Fibroblast of skin of back (primary cell): ENCODE measurements around the gene S100A5.
A peak's percentile ranks its signal among the peaks of the same experiment; 100 is the strongest.
"Not testable (repeated sequence)": the region's sequence is repeated elsewhere in the genome, so short reads cannot be mapped to it uniquely, and the experiment has no call there.

Experiments
- DNase-seq: peaks from one replicate; pipeline ENCODE4 v3.0.0-alpha.2; 2013

S100A5 gene

DNA sequence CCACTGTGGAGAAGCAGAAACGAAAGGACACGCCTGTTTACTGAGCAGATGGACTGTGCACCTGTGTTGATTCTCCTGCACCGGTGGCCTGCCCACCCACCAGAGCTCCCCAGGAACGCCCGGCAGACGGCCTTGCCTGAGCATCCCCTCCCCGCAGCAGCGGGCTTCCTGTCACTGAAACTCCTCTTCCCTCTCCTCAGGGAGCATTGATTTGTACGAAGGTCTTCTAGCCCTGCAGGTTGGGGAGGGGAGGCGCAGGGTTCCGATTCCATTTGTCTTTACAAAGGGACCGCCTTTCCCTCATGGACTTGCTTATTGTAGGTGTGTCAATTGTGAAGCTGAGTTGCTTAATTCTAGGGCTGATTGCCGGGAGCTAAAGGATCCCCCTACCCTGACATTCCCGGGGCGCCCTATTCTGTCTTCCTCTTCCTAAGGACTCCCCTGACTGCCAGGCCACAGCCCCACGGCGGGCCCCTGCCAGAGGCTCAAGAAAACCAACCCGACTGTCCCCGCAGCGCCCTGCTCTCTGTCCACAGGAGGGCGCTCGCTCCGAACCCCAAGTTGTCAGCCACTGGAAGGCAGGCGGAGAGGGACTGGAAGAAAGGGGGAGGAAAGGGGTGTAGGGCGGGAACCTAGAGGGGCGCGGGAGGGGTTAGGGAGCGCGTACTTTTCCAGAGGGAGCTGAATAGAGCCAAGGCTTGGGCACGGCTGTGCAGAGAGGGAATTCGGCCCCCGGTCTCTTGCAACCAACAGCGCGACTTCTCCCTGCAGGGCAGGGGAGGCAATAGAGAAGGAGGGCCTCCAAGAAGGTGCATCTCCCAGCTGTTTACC is 7.8 kb downstream of the S100A5 start:
- peak; percentile 88 for DNase-seq

DNA sequence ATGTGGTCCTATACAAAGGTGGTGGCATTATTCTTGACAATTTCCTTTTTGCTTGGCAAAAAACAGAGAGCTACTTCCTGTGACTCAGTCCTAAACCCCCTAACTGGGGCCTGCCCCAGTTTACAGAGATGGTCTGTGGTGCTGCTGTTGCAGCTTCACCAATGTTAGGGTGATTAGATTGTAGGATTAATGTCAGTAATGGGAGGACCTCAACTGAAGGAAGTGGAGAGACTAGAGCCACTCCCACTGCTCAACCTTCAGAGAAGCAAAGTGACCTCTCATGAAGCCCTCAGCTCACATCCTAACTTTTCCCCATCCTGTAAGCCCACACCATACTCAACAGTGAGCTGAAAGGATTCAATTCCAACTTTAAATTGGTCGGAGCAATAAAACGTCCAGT is 8.6 kb downstream of the S100A5 start:
- DNase-seq = no peak

DNA sequence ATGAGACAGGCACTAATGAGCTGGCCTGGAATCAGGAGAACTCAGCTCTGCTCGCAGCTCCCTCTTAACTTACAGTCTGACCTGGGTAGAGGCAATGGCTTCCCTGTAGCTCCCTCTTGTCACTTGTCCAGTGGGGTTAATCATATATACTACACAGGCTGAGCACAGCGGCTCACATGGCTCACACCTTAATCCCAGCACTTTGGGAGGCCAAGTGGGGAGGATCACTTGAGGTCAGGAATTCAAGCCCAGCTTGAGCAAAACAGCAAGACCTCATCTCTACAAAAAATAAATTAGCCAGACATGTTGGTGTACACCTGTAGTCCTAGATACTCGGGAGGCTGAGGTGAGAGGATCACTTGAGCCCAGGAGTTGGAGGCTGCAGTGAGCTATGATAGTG is 9.1 kb downstream of the S100A5 start:
- DNase-seq = no peak

DNA sequence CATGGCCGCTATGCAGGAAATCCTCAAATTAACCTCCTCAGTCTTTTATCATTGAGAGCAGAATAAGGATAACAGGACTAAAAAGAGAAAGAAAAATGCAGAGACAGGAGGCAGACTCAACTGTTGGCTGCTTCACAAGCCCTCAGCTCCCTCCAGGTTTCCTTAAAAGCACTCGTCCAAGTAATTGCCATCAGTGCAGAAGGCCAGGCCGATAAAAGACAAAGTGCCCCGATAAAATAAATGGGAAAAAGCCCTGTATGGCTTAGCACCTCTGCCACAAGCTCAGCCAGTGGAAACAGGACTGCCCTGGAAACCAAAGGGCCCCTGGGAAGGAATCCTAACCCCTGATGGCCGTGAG is 13.1 kb downstream of the S100A5 start:
- no peak for DNase-seq

DNA sequence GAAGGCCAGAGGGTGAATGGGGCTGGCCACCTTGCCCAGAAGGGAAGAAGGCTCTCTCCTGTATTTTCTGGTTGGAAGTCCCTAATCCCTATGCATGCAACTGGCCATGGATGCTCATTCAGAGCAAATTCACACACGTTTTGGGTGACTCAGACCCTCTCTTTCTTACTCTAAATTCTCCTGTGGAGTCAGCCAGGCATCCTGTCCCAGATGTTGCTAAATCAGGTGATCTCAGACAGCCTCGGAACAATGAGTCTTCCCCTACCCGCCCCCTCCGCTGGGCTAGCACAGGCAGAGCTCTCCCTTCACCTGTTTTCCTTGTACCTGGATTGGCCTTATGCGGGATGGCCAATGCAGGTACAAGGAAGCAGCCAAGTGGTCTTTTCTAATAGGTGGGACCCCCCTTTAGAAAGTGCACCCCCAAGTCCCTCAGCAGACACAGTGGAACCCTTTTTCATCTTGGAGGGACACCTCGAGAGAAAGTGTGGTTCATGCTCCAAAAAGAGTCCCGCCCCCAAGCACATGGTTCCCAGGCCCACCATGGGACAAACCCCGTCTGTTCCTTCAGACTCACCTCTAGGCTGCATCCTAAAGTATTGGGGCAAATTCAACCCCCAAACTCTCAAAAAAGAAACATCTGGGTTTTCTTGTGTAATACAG is 13.6 kb downstream of the S100A5 start:
- no peak for DNase-seq

DNA sequence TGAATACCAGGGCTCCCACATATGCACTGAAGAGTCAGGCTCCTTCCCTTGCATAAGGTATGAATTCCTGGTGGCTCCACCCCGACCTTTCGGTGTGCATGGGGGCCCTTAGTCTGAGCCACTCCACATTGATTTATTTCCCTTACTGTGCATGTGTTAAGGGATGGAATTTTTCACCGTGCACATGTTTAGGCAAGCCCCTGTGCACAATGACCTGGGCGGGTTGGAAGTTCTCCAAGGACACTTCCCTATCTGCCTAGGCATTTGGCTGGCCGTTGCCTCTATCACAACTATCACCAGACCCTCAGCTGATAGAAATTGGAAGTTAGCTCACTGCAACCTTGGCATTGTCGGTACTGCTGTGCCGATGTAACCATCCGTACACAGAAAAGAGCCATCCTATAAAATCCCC is 14.6 kb downstream of the S100A5 start:
- no peak for DNase-seq

DNA sequence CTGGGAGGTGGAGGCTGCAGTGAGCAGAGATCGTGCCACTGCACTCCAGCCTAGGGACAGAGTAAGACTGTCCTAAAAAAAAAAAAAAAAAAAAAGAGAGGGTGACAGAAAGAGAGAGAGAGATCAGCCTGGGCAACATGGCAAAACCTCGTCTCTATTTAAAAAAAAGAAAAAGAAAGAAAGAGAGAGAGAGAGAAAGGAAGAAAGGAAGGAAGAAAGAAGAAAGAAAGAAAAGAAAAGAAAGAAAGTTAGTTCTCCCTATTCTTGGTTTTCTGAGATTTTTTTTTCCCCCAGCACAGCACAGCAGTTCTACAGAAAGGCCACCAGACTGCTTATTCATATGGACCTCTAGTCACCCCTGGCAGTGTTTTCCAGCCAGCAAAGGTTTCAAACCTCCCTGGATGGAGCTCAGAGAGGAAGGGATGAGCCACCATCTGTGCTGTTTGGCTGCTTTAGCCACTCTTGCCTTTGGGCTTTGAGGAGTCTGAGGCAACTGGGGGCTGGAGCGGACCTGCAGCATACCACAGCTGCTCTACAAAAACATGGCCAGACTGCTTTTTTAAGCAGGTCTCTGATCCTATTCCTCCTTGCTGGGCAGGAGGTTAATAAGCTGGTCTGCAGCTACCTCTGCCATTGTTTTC is 15.5 kb downstream of the S100A5 start:
- no peak for DNase-seq

DNA sequence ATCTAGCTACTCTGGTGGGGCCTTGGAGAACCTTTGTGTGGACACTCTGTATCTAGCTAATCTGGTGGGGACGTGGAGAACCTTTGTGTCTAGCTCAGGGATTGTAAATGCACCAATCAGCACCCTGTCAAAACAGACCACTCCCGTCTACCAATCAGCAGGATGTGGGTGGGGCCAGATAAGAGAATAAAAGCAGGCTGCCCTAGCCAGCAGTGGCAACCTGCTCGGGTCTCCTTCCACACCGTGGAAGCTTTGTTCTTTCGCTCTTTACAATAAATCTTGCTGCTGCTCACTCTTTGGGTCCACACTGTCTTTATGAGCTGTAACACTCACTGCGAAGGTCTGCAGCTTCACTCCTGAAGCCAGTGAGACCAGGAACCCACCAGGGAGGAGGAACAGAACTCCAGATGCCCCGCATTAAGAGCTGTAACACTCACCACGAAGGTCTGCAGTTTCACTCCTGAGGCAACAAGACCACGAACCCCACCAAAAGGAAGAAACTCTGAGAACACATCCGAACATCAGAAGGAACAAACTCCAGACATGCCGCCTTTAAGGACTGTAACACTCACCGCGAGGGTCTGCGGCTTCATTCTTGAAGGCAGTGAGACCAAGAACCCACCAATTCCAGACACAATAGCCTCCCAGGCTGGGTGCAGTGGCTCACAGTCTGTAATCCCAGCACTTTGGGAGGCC is 18.2 kb downstream of the S100A5 start:
- DNase-seq = not testable (repeated sequence)

DNA sequence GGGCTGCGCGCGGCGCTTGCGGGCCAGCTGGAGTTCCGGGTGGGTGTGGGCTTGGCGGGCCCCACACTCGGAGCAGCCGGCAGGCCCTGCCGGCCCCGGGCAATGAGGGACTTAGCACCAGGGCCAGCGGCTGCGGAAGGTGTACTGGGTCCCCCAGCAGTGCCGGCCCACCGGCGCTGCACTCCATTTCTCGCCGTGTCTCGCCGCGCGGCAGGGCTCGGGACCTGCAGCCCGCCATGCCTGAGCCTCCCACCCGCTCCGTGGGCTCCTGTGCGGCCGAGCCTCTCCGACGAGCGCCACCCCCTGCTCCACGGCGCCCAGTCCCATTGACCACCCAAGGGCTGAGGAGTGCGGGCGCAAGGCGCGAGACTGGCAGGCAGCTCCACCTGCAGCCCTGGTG is 18.9 kb downstream of the S100A5 start:
- not testable (repeated sequence) for DNase-seq

DNA sequence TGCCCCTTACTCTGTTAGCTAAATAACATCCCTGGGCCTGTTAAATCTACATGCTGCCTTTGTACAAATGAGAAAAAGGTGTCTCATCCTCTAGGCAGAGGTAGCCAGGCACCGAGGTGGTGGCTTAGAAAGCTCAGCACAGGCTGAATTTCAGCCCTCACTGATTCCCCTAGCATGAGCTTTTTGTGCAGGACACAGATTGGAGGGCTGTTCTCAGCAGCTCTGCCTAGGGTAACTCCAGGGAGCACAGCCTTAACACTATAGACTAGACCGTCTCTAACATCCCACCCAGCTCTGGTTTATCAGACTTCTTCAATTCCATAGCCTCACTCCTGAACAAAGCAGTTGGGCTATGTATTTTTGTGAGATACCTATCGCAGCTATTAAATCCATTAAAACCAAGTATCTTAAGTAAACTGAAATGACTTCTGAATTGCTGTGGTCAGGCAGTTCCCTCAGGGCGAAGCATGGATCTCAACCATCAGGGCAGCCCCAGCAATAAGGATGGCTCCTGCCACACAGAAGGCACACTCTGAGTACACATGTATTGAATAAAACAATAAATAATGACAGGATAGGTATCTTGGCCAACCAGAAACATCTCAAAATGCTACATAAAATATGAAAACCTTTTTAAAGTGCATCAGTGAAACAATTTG is 19.8 kb downstream of the S100A5 start:
- DNase-seq = no peak

DNA sequence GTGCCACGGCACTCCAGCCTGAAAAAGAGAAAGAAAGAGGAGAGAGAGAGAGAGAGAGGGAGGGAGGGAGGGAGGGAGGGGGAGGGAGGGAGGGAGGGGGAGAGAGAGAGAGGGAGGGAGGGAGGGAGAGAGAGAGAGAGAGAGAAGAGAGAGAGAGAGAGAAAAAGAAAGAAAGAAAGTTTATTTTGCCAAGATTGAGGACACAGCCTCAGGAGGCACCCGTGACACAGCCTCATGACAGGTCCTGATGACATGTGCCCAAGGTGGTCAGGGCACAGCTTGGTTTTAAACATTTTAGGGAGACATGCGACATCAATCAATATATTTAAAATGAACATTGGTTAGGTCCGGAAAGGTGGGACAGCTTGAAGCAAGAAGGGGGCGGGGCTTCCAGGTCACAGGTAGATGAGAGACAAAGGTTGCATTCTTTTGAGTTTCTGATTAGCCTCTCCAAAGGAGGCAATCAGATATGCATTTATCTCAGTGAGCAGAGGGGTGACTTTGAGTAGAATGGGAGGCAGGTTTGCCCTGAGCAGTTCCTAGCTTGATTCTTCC is 20.5 kb downstream of the S100A5 start:
- not testable (repeated sequence) for DNase-seq

DNA sequence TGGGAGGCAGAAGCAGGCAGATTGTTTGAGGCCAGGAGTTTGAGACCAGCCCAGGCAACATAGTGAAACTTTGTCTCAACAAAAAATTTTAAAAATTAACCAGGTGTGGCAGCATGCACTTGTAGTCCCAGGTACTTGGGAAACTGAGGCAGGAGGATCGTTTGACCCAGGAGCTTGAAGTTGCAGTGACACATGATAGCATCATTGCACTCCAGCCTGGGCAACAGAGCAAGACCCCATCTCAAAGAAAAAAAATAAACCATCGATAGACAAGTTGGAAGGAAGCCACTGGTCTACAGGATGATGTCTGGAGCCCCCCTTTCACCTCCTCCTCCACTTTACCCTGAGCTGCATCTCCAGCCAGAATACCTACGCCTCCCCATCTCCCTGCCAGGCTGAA is 21.5 kb downstream of the S100A5 start:
- no peak for DNase-seq

DNA sequence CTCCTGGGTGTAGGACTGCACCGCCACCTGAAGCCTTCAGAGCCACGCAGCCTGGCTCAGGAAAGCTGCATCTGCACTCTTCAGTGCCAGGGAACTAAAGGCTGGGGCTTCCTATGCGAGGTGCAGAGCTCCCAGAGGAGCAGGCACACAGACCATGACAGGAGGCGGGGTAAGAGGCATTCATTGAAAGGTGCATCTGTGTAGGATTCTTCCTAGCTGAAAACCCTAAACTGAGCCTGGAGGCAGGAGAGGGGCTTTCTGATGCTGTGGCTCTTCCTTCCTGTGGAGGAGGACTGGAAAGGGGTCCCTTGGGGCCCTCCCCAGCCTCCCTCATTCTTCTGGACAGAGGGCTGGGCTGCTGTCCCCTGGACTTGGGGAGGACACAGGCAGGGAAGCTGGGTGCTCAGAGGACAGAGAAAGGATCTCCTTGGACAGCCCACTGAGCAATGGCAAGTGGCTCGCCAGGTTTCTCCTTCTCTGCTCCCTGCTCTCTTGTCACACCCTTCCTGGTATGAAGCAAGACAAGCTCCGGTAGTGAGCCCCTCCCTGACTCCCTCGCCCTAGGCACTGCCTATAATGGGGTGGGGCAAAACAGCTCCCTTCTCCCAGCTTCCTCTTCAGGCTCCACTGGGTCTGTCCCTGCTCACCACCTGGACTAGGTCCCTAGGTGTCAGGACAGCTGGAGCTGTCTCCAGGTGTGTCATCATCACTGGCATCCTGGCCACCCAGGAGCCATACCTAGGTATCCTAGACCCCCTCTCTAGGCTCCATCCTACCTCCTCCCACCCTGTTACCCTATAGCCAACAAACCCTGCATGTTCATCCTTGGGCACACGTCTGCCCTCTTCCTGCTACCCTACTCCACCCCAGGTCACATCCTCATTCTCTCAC is 25.0 kb downstream of the S100A5 start:
- no peak for DNase-seq

DNA sequence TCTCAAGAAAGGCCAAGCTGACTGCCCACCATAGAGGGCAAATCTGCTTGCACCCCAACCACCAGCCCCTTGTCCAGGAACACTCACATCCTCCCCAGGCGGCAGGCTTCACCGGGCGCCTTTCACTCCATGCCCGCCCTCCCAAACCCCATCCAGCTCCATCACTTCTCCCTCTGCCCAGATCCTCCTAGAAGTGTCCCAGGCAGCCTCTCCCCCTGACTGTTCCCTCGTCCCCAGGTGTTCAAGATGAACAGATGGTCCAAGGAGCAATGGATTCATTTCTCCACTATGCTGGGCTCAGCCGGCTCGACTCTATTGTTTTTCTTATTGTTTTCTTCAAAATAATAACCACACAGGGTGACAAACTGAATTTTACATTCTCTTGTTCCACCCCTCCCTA is 27.1 kb downstream of the S100A5 start:
- DNase-seq = no peak

DNA sequence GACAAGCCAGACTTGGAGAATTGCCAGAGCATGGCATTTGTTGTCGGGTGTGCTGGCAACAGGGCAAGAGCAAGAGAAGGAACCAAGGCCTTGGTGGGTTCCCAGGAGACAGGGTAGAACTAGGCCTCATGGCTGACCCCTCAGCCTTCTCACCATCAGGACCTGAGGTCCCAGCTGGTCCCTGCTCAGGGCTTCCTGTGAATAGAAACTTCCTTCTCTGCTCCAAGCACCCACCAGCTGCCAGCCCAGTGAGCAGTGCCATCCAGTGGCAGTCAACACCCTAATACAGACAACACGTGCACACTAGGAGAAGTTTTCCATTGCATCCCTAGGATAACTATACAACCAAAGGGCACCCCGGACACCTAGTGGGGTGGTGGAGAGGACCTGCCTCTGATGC is 27.7 kb downstream of the S100A5 start:
- DNase-seq = no peak

DNA sequence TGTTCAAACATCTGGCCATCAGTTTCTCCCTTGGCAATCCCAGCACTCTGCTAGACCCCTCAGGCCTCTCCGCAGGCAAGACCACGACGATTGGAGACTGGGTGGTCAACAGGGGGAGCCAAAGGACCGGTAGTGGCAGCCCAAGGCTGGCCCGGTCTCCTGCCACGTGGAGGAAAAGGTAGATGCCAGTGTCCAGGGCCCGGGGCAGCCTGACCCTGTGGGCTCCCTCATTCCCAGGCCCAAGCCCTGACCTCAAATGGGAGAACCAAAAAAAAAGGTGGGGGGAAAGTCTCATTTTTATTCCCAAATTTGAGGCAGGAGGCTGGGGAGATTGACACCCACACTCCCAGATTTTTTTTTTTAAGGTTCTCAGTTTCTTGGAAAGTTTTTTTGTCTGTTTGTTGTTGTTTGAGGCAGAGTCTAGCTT is 29.7 kb downstream of the S100A5 start:
- peak; percentile 77 for DNase-seq

DNA sequence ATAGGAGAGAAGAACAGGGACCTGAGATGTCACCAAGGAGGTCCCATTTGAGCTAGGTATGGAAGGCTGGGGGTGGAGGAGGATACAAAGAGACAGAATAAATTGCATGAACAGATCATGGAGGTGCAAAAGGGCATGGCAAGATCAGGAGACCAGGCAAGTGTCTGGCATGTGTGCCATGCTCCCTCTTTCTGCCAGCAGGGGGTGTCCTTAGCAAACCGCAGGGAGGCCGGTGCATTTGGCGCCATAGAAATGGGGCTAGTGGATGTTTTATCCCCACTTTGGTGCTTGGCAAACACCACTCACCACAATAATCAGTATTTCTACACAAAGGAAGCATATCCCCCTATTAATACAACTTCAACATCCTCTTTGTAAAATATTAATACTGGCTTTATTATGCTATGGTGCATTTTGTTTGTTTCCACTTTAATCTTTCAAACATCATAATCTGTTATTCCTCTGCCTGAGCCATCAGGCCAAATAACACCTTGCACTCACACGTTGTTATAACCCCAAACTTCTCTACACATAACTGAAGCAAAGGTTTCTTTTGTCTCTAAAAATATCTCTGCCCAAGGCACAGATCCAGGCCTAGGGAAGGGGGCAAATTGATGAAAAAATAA is 30.9 kb downstream of the S100A5 start:
- peak; percentile 39 for DNase-seq

DNA sequence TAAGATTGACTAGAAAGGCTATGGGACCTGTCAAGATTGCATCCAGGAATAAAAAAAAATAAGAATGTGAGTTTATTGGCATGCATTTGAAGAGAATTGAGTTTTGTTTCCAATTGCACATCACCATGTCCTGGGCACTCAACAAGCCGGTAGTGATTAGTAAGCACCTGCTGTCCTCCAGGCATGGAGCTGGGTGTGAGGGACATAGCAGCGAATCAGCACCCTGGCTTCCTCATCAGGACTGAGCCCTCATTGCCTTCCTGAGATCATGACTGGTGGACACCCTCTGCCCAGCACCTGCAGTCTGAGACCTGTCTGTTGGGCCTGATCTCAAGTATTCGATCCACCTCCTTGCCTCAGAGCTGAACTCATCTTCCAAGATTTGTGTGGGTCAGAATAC is 31.7 kb downstream of the S100A5 start:
- no peak for DNase-seq

DNA sequence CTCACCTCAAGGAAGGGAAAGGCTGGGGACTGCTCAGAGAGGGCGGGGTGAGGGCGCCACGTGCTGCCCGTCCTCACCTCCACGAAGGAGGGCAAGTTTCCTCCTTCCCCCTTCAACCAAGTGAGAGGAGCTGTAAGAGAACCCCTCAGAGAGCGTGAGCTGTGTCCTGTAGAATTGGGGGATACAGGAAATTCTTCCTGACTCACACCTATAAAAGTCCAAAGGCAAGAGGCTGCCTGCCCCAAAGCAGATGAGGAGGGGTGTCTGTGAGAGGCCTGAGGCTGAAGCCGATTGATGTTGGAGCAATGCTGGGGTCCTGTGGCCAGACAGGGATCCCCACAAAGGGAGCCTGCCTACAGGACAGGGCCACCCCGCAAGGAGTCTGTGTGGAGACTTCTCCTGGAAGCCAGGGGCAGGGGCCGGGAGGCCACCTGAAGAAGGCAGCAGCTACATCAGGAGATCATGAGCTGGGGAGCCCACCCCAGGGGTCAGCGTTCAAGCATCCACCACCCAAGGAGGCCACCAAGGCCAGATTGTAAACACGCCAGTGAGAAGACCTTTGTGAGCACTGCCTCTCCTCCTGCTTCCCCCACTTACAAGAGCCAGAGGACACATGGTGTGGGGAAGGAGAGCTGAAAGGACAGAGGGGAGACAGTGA is 32.7 kb downstream of the S100A5 start:
- DNase-seq = no peak

DNA sequence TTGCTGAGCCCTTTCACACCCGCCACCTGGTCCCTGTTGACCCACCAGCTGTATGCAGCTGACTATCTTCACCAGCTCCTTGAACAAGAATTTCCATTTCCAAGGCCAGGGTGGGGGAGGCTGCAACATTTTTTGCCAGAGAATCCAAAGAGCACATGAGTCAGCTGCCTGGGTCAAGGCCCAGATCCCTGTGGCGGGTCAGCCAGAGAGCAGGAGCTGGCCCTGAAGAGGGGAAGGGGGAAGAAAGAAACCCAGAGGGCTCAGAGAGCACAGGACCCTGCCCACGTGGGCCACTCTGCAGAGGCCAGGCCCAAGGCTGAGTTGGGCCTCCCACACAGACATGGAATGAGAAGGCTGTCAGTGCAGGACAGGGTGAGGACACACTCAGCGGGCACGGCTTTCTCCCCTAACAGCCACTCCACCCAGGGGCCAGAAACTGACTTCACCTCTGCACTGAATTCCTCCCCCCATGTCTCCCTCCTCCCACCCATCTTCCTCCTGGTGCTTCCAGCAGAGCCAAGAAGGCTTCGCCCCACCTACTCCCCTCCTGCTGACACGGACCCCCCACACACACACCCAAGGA is 33.8 kb downstream of the S100A5 start:
- peak; percentile 66 for DNase-seq
